GM23338 (cell line): Measurements from ENCODE around the gene RNF13. TPM values are rescaled to one million over a fixed set of nuclear protein-coding genes. Genes with fewer than 3 reads are reported as not detected.

Experiments used
- ATAC-seq: fragments of 200-7000 bp; cut with Tn5 transposase; 3 replicates; pipeline ENCODE4 v1.9.1; 2020
- DNase-seq: peaks from one replicate; pipeline ENCODE4 v3.0.0-alpha.2; 2015; ENCODE audit warnings: low spot score
- H2AFZ ChIP-seq: fragments of 200-600 bp; sonication (generic); 2 replicates; pipeline ENCODE4 v1.8.0; 2016; ENCODE audit warnings: antibody characterized with exemption, mild to moderate bottlenecking, moderate library complexity
- H3F3A ChIP-seq: fragments of 200-600 bp; sonication (generic); replicated peaks from 2 replicates; pipeline ENCODE4 v1.8.0; 2017; ENCODE audit warnings: antibody characterized with exemption, mixed run types, low read depth
- H3K27ac ChIP-seq: fragments of 200-600 bp; sonication (generic); 2 replicates; pipeline ENCODE4 v1.6.1; 2016; ENCODE audit warnings: low read depth
- H3K27me3 ChIP-seq: fragments of 200-600 bp; sonication (generic); 2 replicates; pipeline ENCODE4 v1.8.0; 2016; ENCODE audit warnings: mild to moderate bottlenecking, mixed run types, moderate library complexity; ENCODE audit not compliant: insufficient read depth
- H3K36me3 ChIP-seq: fragments of 200-600 bp; sonication (generic); 2 replicates; pipeline ENCODE4 v1.8.0; 2016; ENCODE audit warnings: mild to moderate bottlenecking; ENCODE audit not compliant: insufficient read depth
- H3K4me1 ChIP-seq: fragments of 200-600 bp; sonication (generic); 2 replicates; pipeline ENCODE4 v1.8.0; 2016; ENCODE audit warnings: mild to moderate bottlenecking, moderate library complexity; ENCODE audit not compliant: insufficient read depth
- H3K4me2 ChIP-seq: fragments of 200-600 bp; sonication (generic); 2 replicates; pipeline ENCODE4 v1.7.1; 2017; ENCODE audit warnings: mixed run types
- H3K4me3 ChIP-seq: fragments of 200-600 bp; sonication (generic); 2 replicates; pipeline ENCODE4 v1.6.1; 2016; ENCODE audit warnings: mixed run types
- H3K79me2 ChIP-seq: fragments of 200-600 bp; sonication (generic); replicated peaks from 2 replicates; pipeline ENCODE4 v1.8.0; 2017; ENCODE audit warnings: mild to moderate bottlenecking; ENCODE audit not compliant: insufficient read depth
- H3K9me2 ChIP-seq: fragments of 200-600 bp; sonication (generic); 2 replicates; pipeline ENCODE4 v1.8.0; 2017; ENCODE audit not compliant: insufficient read depth
- H4K20me1 ChIP-seq: fragments of 200-600 bp; sonication (generic); replicated peaks from 2 replicates; pipeline ENCODE4 v1.8.0; 2017; ENCODE audit warnings: mild to moderate bottlenecking; ENCODE audit not compliant: insufficient read depth
- H3K27ac Mint-ChIP-seq: 2 replicates; pipeline ENCODE4 v1.8.0; 2020; ENCODE audit warnings: inconsistent platforms, mild to moderate bottlenecking, moderate library complexity, mixed read lengths
- H3K27me3 Mint-ChIP-seq: 3 replicates; pipeline ENCODE4 v1.8.0; 2022; ENCODE audit warnings: low read depth, mild to moderate bottlenecking, moderate library complexity, mixed read lengths, inconsistent platforms; ENCODE audit not compliant: insufficient read depth, poor library complexity
- H3K36me3 Mint-ChIP-seq: 3 replicates; pipeline ENCODE4 v1.8.0; 2021; ENCODE audit warnings: low read depth, mild to moderate bottlenecking, inconsistent platforms, moderate library complexity, mixed read lengths
- H3K4me1 Mint-ChIP-seq: 3 replicates; pipeline ENCODE4 v1.8.0; 2020; ENCODE audit warnings: mild to moderate bottlenecking, inconsistent platforms, mixed read lengths
- H3K4me3 Mint-ChIP-seq: 3 replicates; pipeline ENCODE4 v1.8.0; 2021; ENCODE audit warnings: moderate library complexity, mild to moderate bottlenecking, inconsistent platforms, mixed read lengths
- H3K9me3 Mint-ChIP-seq: 3 replicates; pipeline ENCODE4 v1.8.0; 2020; ENCODE audit warnings: moderate library complexity, mild to moderate bottlenecking, inconsistent platforms, mixed read lengths
- EZH2 ChIP-seq: fragments of 200-600 bp; sonication (generic); IDR thresholded peaks from one replicate; pipeline ENCODE4 v1.8.0; 2017; ENCODE audit warnings: antibody characterized with exemption, mild to moderate bottlenecking, low read depth; ENCODE audit not compliant: unreplicated experiment
- REST ChIP-seq: IDR thresholded peaks from one replicate; pipeline ENCODE4 v1.6.1; 2018; ENCODE audit warnings: antibody characterized with exemption; ENCODE audit not compliant: unreplicated experiment
- ZNF462 ChIP-seq: fragments of 250-450 bp; sonication (Bioruptor Pico); IDR thresholded peaks from 2 replicates; pipeline ENCODE4 v1.5.0; 2020; ENCODE audit warnings: mild to moderate bottlenecking, moderate library complexity
- polyA plus RNA-seq: library from polyadenylated mRNA; unstranded; fragments of >200 nt; fragmentation: Nextera tagmentation; extraction: Ambion mirVana; gene quantifications from 2 replicates; pipeline ENCODE4 v1.2.1, GENCODE V29; 2016
- total RNA-seq: library from RNA; depleted of rRNA; stranded (reverse); fragments of >200 nt; shearing (Covaris generic); gene quantifications from 2 replicates; pipeline ENCODE4 v1.2.3, GENCODE V29; 2014

RNF13 gene
- total and polyA plus RNA-seq, 2 experiments from 2014 or later: 46.3 to 101 TPM

DNA sequence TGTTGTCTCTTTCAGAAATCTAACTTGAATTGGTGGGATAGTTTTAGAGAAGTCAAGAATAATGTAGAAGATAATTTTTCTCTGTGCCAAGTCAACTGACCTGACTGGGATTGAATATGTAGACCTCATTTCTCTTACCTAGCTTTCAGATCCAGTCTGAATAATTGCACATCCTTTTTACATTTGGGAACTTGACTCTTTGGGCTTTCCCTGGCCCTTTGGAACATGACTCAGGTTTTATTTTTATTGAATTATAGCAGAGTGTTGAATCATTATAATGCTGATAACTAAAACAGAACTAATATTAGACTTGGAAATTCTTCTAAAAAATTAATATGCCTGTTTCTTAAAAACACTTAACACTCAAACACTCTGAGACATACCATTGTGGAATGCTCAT is 81.2 kb downstream of the RNF13 start (continued):
- no peak for TF ChIP-seq REST

DNA sequence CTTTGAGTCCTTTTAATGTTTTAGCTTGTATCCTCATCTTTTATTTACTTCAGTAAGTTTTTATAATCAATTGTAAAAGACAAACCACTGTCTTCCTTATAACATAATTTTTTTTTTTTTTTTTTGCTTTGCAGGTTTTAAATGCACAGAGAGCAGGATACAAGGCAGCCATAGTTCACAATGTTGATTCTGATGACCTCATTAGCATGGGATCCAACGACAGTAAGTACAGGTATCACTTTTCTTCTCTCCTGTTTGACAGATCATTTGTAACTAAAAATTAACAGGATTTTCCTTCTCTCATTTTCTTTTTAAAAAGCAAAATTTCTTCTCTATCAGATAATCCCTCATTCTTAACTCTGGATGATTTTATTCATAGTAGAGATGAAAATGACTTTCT is 82.3 kb downstream of the RNF13 start:
- Mint-ChIP-seq H3K9me3 (no peaks in the 10 kb centered on the region), H3K27ac (no peak overlapping the region), H3K36me3 (no peaks in the 10 kb centered on the region), H3K4me1 (peaks cover 3% of the 10 kb centered on the region; the same call in 1 of the 3 replicates), H3K4me3 (no peak overlapping the region), H3K27me3 (no peaks in the 10 kb centered on the region)
- no peak for ATAC-seq
- H3K27me3 ChIP-seq: no peaks in the 10 kb centered on the region
- no peak overlapping the region for H3K4me2 ChIP-seq
- TF ChIP-seq ZNF462 (CRISPR knock-in tag): no peak
- TF ChIP-seq EZH2: no peak
- no peak overlapping the region for H3K27ac ChIP-seq
- no peak overlapping the region for H3K4me3 ChIP-seq
- no peaks in the 10 kb centered on the region; the same call in 1 of the 2 replicates for H3K79me2 ChIP-seq
- no peaks in the 10 kb centered on the region for H3K9me2 ChIP-seq
- H3F3A ChIP-seq: no peaks in the 10 kb centered on the region
- H2AFZ ChIP-seq: no peak overlapping the region
- H4K20me1 ChIP-seq: no peaks in the 10 kb centered on the region
- no peaks in the 10 kb centered on the region for H3K4me1 ChIP-seq
- DNase-seq: no peak
- H3K36me3 ChIP-seq: no peaks in the 10 kb centered on the region
